Fibroblast of lung (primary cell): Measurements from ENCODE around the gene GP1BB. TPM values are rescaled to one million over a fixed set of nuclear protein-coding genes. Genes with fewer than 3 reads are reported as not detected.

Experiments
- DNase-seq, 2 donors: peaks; one replicate each; pipeline versions ENCODE4 v3.0.0 to v3.0.0-alpha.2; 2010; ENCODE audit warnings: low read depth in 2 of 2
- H2AFZ ChIP-seq: 2 replicates; pipeline ENCODE4 v1.5.1; 2012; ENCODE audit warnings: low read length, control low read depth, inconsistent platforms
- H3K27ac ChIP-seq: 2 replicates; pipeline ENCODE4 v1.5.1; 2011; ENCODE audit warnings: low read length, control low read depth; ENCODE audit not compliant: insufficient read depth
- H3K27me3 ChIP-seq: 2 replicates; pipeline ENCODE4 v1.5.1; 2011; ENCODE audit warnings: mild to moderate bottlenecking, low read length; ENCODE audit not compliant: control insufficient read depth, insufficient read depth
- H3K36me3 ChIP-seq: 2 replicates; pipeline ENCODE4 v1.5.1; 2011; ENCODE audit warnings: low read length; ENCODE audit not compliant: control insufficient read depth, insufficient read depth
- H3K4me1 ChIP-seq: 2 replicates; pipeline ENCODE4 v1.5.1; 2011; ENCODE audit warnings: low read length; ENCODE audit not compliant: control insufficient read depth, insufficient read depth; ENCODE audit errors: extremely low read depth
- H3K4me2 ChIP-seq: 2 replicates; pipeline ENCODE4 v1.5.1; 2011; ENCODE audit warnings: low read length, control low read depth; ENCODE audit not compliant: insufficient read depth; ENCODE audit errors: extremely low read depth
- H3K4me3 ChIP-seq, 4 experiments: fragments of 200-600 bp in 1 of 4; sonication (generic) in 1 of 4; replicated peaks in 1 of 4; 2 replicates each; pipeline ENCODE4 v1.5.1; 2011 to 2016; ENCODE audit warnings: low read length in 4 of 4, low read depth in 3 of 4, mild to moderate bottlenecking in 3 of 4, control low read depth in 2 of 4, inconsistent platforms in 1 of 4, mixed read lengths in 1 of 4; ENCODE audit not compliant: insufficient read depth in 1 of 4; ENCODE audit errors: control extremely low read depth in 1 of 4
- H3K79me2 ChIP-seq: 2 replicates; pipeline ENCODE4 v1.5.1; 2012; ENCODE audit warnings: mild to moderate bottlenecking, low read length, inconsistent platforms; ENCODE audit not compliant: control insufficient read depth, insufficient read depth
- H3K9ac ChIP-seq: 2 replicates; pipeline ENCODE4 v1.5.1; 2011; ENCODE audit warnings: mild to moderate bottlenecking, low read length, control low read depth; ENCODE audit not compliant: insufficient read depth
- H3K9me3 ChIP-seq: 2 replicates; pipeline ENCODE4 v1.5.1; 2012; ENCODE audit warnings: low read depth, low read length; ENCODE audit not compliant: control insufficient read depth, insufficient read depth
- H4K20me1 ChIP-seq: 2 replicates; pipeline ENCODE4 v1.5.1; 2011; ENCODE audit warnings: low read length; ENCODE audit not compliant: control insufficient read depth, insufficient read depth; ENCODE audit errors: extremely low read depth
- EZH2 ChIP-seq: IDR thresholded peaks from 2 replicates; pipeline ENCODE4 v1.5.1; 2012; ENCODE audit warnings: low read length, control low read depth, mild to moderate bottlenecking; ENCODE audit errors: missing control alignments
- polyA plus RNA-seq, 2 donors: library from polyadenylated mRNA; depleted of rRNA in 1 of 2; stranded (reverse) in 1 of 2; unstranded in 1 of 2; fragments of >200 nt; gene quantifications; 2 replicates each; pipeline ENCODE4 v1.2.1, GENCODE V29; 2011 to 2012; ENCODE audit warnings: missing spikeins in 1 of 2
- total RNA-seq: library from RNA; depleted of rRNA; stranded (reverse); fragments of >200 nt; gene quantifications from 2 replicates; pipeline ENCODE4 v1.2.1, GENCODE V29; 2014
- TF ChIP-seq, protein P1 (sequence below), 2 donors: IDR thresholded peaks in 1 of 2; conservative IDR thresholded peaks in 1 of 2; 1 replicate in 1 of 2; 2 replicates in 1 of 2; pipeline ENCODE4 v1.5.1; 2011 to 2012; ENCODE audit warnings: low read length in 2 of 2, control low read depth in 1 of 2, inconsistent platforms in 1 of 2, low read depth in 1 of 2, mild to moderate bottlenecking in 1 of 2

Gene GP1BB
- total and polyA plus RNA-seq, 2 donors (not counting 1 experiment from before 2014, with no cell fraction given) = 0.50 to 1.8 TPM

- H3K4me3 ChIP-seq = no peak overlapping the region
- H3K79me2 ChIP-seq = no peaks in the 10 kb centered on the region
- peaks cover 61% of the 10 kb centered on the region for H3K27me3 ChIP-seq
- no peaks in the 10 kb centered on the region for H4K20me1 ChIP-seq
- TF ChIP-seq EZH2 = peak; percentile 48
- TF ChIP-seq, protein P1, sequence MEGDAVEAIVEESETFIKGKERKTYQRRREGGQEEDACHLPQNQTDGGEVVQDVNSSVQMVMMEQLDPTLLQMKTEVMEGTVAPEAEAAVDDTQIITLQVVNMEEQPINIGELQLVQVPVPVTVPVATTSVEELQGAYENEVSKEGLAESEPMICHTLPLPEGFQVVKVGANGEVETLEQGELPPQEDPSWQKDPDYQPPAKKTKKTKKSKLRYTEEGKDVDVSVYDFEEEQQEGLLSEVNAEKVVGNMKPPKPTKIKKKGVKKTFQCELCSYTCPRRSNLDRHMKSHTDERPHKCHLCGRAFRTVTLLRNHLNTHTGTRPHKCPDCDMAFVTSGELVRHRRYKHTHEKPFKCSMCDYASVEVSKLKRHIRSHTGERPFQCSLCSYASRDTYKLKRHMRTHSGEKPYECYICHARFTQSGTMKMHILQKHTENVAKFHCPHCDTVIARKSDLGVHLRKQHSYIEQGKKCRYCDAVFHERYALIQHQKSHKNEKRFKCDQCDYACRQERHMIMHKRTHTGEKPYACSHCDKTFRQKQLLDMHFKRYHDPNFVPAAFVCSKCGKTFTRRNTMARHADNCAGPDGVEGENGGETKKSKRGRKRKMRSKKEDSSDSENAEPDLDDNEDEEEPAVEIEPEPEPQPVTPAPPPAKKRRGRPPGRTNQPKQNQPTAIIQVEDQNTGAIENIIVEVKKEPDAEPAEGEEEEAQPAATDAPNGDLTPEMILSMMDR (conservative IDR thresholded peaks at IDR 0.05 in 1 of 2, IDR thresholded peaks at IDR 0.05 in 1 of 2; ENCODE audit: low read depth in 1 of 2, low read length in 2 of 2) = no peak
- no peaks in the 10 kb centered on the region for H3K36me3 ChIP-seq
- no peak overlapping the region for H3K27ac ChIP-seq
- H3K4me1 ChIP-seq = no peaks in the 10 kb centered on the region
- no peak for DNase-seq
- H3K4me2 ChIP-seq = no peak overlapping the region
- H3K9me3 ChIP-seq = no peaks in the 10 kb centered on the region
- H2AFZ ChIP-seq = no peak overlapping the region
- H3K9ac ChIP-seq = no peak overlapping the region
Measured at GRCh38 chr22:19767427-19768341, 44.3 kb downstream of the GP1BB start.

GRCh38 chr22:19769393-19769715, 46.0 kb downstream of the GP1BB start:
- no peaks in the 10 kb centered on the region for H3K9me3 ChIP-seq
- no peaks in the 10 kb centered on the region for H3K4me1 ChIP-seq
- no peak overlapping the region for H3K4me2 ChIP-seq
- H3K36me3 ChIP-seq = no peaks in the 10 kb centered on the region
- no peak overlapping the region for H3K27ac ChIP-seq
- H3K9ac ChIP-seq = no peak overlapping the region
- H2AFZ ChIP-seq = no peak overlapping the region
- H3K4me3 ChIP-seq = no peak overlapping the region
- H3K79me2 ChIP-seq = no peaks in the 10 kb centered on the region
- TF ChIP-seq, protein P1 (conservative IDR thresholded peaks at IDR 0.05 in 1 of 2, IDR thresholded peaks at IDR 0.05 in 1 of 2; ENCODE audit: low read depth in 1 of 2, low read length in 2 of 2) = no peak
- TF ChIP-seq EZH2 = no peak
- H4K20me1 ChIP-seq = no peaks in the 10 kb centered on the region
- DNase-seq = no peak
- peaks cover 53% of the 10 kb centered on the region for H3K27me3 ChIP-seq

GRCh38 chr22:19770349-19771220, 47.2 kb downstream of the GP1BB start:
- Histone ChIP-seq H3K9ac (no peak overlapping the region), H3K36me3 (no peaks in the 10 kb centered on the region), H3K4me1 (no peaks in the 10 kb centered on the region), H2AFZ (no peak overlapping the region), H4K20me1 (no peaks in the 10 kb centered on the region), H3K79me2 (no peaks in the 10 kb centered on the region), H3K27me3 (peaks cover 42% of the 10 kb centered on the region), H3K4me3 (no peak overlapping the region), H3K27ac (no peak overlapping the region), H3K4me2 (no peak overlapping the region), H3K9me3 (no peaks in the 10 kb centered on the region)
- no peak for DNase-seq
- TF ChIP-seq, protein P1 (conservative IDR thresholded peaks at IDR 0.05 in 1 of 2, IDR thresholded peaks at IDR 0.05 in 1 of 2; ENCODE audit: low read depth in 1 of 2, low read length in 2 of 2) = no peak
- peak; percentile 54 for TF ChIP-seq EZH2
